ENCODE measurements around the gene MUC12. TPM values are rescaled to one million over a fixed set of nuclear protein-coding genes. Genes with fewer than 3 reads are reported as not detected.

MUC12 gene
- total and polyA plus RNA-seq, 2 of the 8 experiments (the other 6 are each of a cell fraction or from before 2014, with no cell fraction given), result 7.7 to 16.2 TPM

DNA sequence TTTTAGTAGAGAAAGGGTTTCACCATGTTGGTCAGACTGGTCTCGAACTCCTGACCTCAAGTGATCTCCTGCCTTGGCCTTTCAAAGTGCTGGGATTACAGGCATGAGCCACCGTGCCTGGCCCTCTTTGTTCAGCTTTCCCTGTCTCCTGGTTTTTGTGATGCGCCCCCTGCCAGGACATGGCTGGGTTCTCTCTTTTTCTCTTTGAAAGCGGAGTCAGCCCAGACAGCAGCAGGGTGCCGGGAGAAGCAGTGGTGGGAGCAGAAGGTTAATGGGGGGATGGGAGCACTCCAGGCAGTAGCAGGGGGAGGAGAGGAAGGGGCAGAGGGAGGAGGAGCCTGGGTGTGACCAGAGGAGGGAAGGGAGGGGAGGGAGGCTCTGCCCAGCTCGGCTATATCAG lies 18.2 kb upstream of the MUC12 start:
- H4K91ac ChIP-seq (replicated peaks; ENCODE audit: insufficient read length, low read length), result peak overlapping the region; percentile 86
- FAIRE-seq, result no peak
- peak overlapping the region; percentile 89; the same call in 1 of the 2 replicates for H2BK5ac ChIP-seq (ENCODE audit: low read depth, low read length)
- H3K4me1 ChIP-seq (replicated peaks in 1 of 4; ENCODE audit: control insufficient read depth in 3 of 4, insufficient read depth in 4 of 4, low read length in 3 of 4), result peaks cover 9 to 33% (median 27%) of the 10 kb centered on the region in 4 experiments
- no peak overlapping the region for H4K8ac ChIP-seq (ENCODE audit: extremely low read depth, insufficient read depth, low read length)
- peak; percentile 89 to 91 for DNase-seq (ENCODE audit: low read depth in 1 of 2, low spot score in 2 of 2)
- H3K18ac ChIP-seq (ENCODE audit: extremely low read depth, low read length), result no peak overlapping the region; the same call in 1 of the 2 replicates
- H3K56ac ChIP-seq (replicated peaks; ENCODE audit: insufficient read length, low read depth, low read length), result no peak overlapping the region
- no peak overlapping the region for H2AFZ ChIP-seq (ENCODE audit: low read length)
- 18% methylated on average over 6 of the region's 6 CpGs; no CpG with 5 or more reads in 1 of the 2 experiments for WGBS, 2 experiments (ENCODE audit: extremely low coverage in 1 of 2, insufficient coverage in 1 of 2, insufficient read length in 1 of 2, insufficient replicate concordance in 2 of 2, low coverage in 1 of 2, low lambda C conversion rate in 2 of 2, missing lambda C conversion rate in 1 of 2)
- H3K36me3 ChIP-seq (ENCODE audit: control insufficient read depth in 2 of 4, insufficient read depth in 4 of 4, low read length in 3 of 4), result no peaks in the 10 kb centered on the region; a peak in 1 of 8 replicates
- no peak overlapping the region for H3K9ac ChIP-seq (replicated peaks in 1 of 4; ENCODE audit: extremely low read depth in 1 of 4, low read depth in 3 of 4, low read length in 3 of 4)
- peak overlapping the region; percentile 99; the same call in 1 of the 2 replicates for H2AK5ac ChIP-seq (ENCODE audit: low read depth, low read length)
- peaks cover 12% of the 10 kb centered on the region; the same call in 1 of the 2 replicates for H3K23me2 ChIP-seq (ENCODE audit: low read depth, low read length)
- ChIA-PET POLR2A (ENCODE audit: partially characterized antibody) (interaction anchor here (0.6 to 3.0 kb wide), 16 partner anchors 8 to 138 kb away, joined by 3 to 11 read pairs (median 4); partner anchors contain the start of genes ACHE, SRRT and UFSP1), CTCF (ENCODE audit: partially characterized antibody) (interaction anchor here (0.6 to 3.3 kb wide), 24 partner anchors 9 to 183 kb away, joined by 3 to 15 read pairs (median 4); partner anchors contain the start of gene ACHE)
- H3K79me2 ChIP-seq (ENCODE audit: control insufficient read depth in 1 of 2, insufficient read depth in 2 of 2, low read length in 2 of 2), result peaks cover 0 to 5% of the 10 kb centered on the region in 2 experiments; a peak in 2 of 4 replicates
- no peak overlapping the region for H2BK15ac ChIP-seq (ENCODE audit: low read length)
- H4K20me1 ChIP-seq (replicated peaks in 1 of 2; ENCODE audit: control insufficient read depth in 1 of 2, insufficient read depth in 2 of 2, low read length in 2 of 2), result peaks cover 0 to 2% of the 10 kb centered on the region in 2 experiments
- peaks cover 0 to 3% (median 0%) of the 10 kb centered on the region in 4 experiments; a peak in 3 of 7 replicates for H3K27me3 ChIP-seq (replicated peaks in 1 of 4; ENCODE audit: control insufficient read depth in 3 of 4, extremely low read depth in 1 of 4, insufficient read depth in 3 of 4, low read length in 3 of 4)
- H3K4me3 ChIP-seq (ENCODE audit: extremely low read depth in 1 of 4, insufficient read depth in 2 of 4, low read depth in 3 of 4, low read length in 4 of 4), result no peak overlapping the region
- H3K79me1 ChIP-seq (ENCODE audit: low read depth, low read length), result no peaks in the 10 kb centered on the region; the same call in 1 of the 2 replicates
- H2BK120ac ChIP-seq (replicated peaks; ENCODE audit: low read depth, low read length), result no peak overlapping the region
- H3K14ac ChIP-seq (ENCODE audit: insufficient read length), result no peak overlapping the region
- H4K5ac ChIP-seq (ENCODE audit: insufficient read length, low read depth, low read length), result peak overlapping the region; percentile 7
- peak overlapping the region; percentile 12 to 73; a peak in 3 of 4 replicates for H3K4me2 ChIP-seq (ENCODE audit: insufficient read depth in 1 of 2, low read depth in 2 of 2, low read length in 2 of 2)
- H3K23ac ChIP-seq (ENCODE audit: insufficient read length), result no peak overlapping the region
- peak overlapping the region; percentile 45 for H3K4ac ChIP-seq (replicated peaks; ENCODE audit: insufficient read length, low read depth, low read length)
- peak overlapping the region; percentile 89; the same call in 1 of the 2 replicates for H2BK20ac ChIP-seq (ENCODE audit: low read length)
- no peaks in the 10 kb centered on the region for H3K9me3 ChIP-seq (ENCODE audit: insufficient read depth in 2 of 2, low read depth in 1 of 2, low read length in 1 of 2)
- H2BK12ac ChIP-seq (ENCODE audit: low read depth, low read length), result peak overlapping the region; percentile 99; the same call in 1 of the 2 replicates
- no peak overlapping the region for H3K27ac ChIP-seq (ENCODE audit: low read depth, low read length)
- TF ChIP-seq E2F6 (IDR thresholded peaks at IDR 0.05) (no peak), SP1 (IDR thresholded peaks at IDR 0.05; ENCODE audit: low read depth, low read length) (peak; percentile 66), YY1 (IDR thresholded peaks at IDR 0.05; ENCODE audit: low read depth, low read length) (peak; percentile 63; the same call in 1 of the 2 replicates), JUND (IDR thresholded peaks at IDR 0.05; ENCODE audit: low read length) (peak; percentile 12; the same call in 1 of the 2 replicates), SAP30 (IDR thresholded peaks at IDR 0.05; ENCODE audit: insufficient read depth, insufficient replicate concordance, low read length) (no peak), CREB1 (IDR thresholded peaks at IDR 0.05) (no peak; the same call in 1 of the 2 replicates)
